ENCODE results near the gene TWNK.

DNA sequence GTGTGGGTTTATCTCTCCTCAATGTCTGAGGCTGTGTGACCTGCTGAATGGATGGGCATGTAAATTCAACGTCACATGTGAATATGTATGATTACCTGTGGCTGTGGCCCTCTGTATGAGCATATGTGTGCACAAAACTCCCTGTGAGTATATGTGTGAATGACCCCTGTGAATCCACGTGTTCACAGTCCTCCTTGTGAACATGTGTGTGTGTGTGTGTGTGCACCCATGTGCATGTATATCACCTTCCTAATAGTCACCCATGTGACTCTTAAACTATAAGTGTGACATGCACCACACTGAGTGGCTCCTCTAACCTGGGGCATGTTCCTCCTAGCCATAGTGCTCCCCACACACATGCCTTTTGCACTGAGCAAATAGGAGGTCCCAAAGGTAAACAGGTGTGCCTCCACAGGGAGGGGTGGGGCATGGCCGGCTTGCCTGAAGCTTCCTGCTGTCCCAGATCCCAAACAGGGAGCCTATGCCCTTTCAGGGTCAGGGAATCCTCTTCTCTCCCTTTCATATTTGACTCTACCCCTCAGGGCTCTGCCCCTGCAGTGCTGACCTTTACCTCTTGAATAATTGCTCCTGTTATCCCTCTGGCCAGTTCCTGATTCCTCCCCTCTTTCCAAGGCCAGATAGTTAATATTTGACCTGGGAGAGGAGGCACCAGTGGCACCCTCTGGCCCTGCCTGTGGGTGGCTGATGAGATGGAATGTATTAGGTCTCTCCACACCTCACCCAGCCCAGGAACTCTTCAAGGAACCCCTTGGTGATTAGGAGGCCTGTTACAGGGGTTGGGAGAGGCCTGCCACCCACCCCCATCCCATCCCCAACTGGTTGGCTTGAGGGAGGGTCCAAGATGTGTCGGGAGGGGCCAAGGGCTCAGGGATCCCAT is 16.2 kb upstream of the TWNK start:
- TF ChIP-seq CTCF (conservative IDR thresholded peaks at IDR 0.05 in 1 of 2, IDR thresholded peaks at IDR 0.05 in 1 of 2; ENCODE audit: extremely low read depth in 1 of 2, insufficient read depth in 1 of 2, low read depth in 1 of 2, low read length in 2 of 2), result no peak
- no peak for TF ChIP-seq EZH2 (IDR thresholded peaks at IDR 0.05; ENCODE audit: borderline replicate concordance, low read length)
